Non-pigmented ciliary epithelial cell (primary cell): Measurements from ENCODE around the gene EHD2.
A peak's percentile ranks its signal among the peaks of the same experiment; 100 is the strongest.
"Not testable (repeated sequence)": the region's sequence is repeated elsewhere in the genome, so short reads cannot be mapped to it uniquely, and the experiment has no call there.

Experiments used
- DNase-seq: peaks from one replicate; pipeline ENCODE4 v3.0.0-alpha.2; 2010; ENCODE audit warnings: low read depth

Gene EHD2

DNA sequence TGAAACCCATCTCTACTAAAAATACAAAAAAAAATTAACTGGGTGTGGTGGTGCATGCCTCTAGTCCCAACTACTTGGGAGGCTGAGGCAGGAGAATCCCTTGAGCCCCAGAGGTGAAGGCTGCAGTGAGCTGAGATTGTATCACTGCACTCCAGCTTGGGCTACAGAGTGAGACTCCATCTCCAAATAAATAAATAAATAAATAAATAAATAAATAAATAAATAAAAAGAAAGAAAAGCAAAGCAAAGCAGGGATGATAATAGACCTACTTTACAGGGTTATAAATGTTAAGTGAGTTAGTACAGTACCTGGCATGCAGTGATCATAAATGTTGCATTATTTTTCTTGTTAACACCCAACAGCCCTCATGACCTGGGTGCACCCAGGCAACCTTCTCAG, 1.6 kb downstream of the EHD2 start:
- not testable (repeated sequence) for DNase-seq

DNA sequence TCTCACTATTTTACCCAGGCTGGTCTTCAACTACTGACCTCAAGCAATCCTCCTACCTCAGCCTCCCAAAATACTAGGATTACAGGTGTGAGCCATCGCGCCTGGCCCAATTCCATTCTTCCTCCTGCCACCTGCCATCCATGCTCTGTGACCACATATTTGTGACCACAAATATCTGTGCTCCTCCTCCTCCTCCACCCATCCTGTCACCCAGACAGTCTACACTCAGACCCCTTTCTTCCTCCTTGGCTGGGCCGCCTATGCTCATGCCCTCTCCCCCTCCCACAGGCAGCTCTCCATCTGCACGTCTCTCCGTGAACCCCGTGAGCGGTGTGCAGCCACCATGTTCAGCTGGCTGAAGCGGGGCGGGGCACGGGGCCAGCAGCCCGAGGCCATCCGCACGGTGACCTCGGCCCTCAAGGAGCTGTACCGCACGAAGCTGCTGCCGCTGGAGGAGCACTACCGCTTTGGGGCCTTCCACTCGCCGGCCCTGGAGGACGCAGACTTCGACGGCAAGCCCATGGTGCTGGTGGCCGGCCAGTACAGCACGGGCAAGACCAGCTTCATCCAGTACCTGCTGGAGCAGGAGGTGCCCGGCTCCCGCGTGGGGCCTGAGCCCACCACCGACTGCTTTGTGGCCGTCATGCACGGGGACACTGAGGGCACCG, 3.2 kb downstream of the EHD2 start:
- no peak for DNase-seq

DNA sequence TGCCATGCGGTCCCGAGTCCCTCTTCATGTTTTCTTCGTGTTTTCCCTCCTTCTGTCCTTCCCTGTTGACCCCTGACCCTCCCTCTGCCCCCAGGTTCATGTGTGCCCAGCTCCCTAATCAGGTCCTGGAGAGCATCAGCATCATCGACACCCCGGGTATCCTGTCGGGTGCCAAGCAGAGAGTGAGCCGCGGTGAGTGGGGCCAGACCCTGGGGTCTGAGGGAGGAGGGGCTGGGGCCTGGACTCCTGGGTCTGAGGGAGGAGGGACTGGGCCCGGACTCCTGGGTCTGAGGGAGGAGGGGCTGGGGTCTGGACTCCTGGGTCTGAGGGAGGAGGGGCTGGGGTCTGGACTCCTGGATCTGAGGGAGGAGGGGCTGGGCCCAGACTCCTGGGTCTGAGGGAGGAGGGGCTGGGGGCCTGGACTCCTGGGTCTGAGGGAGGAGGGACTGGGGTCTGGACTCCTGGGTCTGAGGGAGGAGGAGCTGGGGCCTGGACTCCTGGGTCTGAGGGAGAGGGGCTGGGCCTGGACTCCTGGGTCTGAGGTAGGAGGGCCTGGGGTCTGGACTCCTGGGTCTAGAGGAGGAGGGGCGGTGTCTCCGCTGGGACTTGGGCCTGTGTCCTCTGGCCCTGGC, 5.3 kb downstream of the EHD2 start:
- not testable (repeated sequence) for DNase-seq

DNA sequence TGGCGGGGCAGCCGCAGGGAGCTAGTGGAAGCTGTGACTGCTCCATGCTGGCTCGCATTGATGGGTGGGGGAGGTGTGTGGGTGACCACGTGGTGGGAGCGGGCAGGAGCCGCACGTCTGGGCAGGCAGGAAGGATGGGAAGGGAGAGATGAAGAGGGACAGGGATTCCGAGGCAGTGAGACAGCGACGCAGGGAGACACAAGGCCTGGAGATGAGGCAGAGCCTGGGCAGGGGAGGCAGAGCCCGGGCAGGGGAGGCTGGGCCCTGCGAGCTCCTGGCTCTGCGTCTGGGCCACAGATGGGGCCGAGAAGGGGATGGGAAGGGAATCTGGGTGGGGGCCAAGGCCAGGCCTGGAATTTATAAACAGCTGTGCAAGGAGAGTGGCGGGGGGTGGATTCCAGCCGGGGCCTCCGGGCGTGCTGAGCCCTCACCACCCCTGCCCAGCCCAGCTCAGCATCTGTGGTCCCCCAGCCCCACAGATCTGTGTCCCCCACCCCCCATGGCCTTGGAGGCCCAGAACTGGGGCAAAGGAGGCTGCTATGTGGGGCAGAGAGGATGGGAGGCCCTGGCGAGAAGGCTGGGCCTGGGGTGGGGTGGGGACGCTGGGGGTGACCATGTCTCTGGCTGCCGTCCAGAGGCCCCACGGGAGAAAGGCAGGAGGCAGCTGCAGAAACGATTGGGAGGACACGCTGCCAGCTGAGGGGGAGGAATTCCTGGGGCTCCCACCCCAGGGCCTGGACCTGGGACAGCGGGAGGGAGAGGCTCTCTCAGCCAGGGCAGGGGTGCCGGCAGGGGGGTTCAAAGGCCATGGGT, 6.0 kb downstream of the EHD2 start:
- peak; percentile 76 for DNase-seq

DNA sequence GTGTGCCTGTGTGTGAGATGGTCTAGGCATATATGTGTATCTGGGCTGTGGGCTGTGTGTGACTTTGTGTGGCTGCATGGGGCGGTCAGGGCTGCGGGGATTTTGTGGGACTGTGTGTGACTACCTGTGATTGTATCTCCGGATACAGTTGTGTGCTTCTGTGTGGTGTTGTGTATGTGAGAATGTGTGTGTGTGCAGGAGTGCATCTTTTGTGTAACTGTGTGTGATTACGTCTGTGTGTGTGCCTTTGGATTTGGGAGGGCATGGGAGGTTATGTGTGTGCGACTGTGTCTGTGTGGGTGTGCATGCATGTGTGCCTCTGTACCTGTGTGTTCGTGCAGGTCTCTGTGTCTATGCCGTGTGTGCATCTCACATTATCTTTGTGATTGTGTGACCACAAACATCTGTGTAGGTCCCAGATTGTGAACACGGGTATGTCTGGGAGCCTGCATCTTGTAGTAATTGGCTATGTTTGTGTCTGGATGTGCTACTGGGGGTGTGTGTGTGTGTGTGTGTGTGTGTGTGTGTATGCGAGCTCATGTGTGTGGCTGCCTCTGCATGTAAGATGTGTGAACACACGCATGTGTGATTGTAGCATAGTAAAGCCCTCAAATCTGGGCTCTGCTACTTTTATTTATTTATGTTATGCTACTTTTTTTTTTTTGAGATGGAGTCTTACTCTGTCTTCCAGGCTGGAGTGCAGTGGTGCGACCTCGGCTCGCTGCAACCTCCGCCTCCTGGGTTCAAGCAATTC, 7.6 kb downstream of the EHD2 start:
- no peak for DNase-seq

DNA sequence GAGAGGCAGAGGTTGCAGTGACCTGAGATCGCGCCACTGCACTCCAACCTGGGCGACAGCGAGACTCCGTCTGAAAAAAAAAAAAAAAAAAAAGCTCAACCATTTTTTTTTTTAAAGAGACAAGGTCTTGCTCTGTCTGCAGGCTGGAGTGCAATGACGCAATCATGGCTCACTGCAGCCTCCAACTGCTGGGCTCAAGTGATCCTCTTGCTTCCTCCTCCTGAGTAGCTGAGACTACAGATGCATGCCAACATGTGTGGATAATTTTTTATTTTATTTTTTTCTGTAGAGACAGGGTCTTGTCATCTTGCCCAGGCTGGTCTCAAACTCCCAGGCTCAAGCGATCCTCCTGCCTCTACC, 10.3 kb downstream of the EHD2 start:
- DNase-seq: peak; percentile 60

DNA sequence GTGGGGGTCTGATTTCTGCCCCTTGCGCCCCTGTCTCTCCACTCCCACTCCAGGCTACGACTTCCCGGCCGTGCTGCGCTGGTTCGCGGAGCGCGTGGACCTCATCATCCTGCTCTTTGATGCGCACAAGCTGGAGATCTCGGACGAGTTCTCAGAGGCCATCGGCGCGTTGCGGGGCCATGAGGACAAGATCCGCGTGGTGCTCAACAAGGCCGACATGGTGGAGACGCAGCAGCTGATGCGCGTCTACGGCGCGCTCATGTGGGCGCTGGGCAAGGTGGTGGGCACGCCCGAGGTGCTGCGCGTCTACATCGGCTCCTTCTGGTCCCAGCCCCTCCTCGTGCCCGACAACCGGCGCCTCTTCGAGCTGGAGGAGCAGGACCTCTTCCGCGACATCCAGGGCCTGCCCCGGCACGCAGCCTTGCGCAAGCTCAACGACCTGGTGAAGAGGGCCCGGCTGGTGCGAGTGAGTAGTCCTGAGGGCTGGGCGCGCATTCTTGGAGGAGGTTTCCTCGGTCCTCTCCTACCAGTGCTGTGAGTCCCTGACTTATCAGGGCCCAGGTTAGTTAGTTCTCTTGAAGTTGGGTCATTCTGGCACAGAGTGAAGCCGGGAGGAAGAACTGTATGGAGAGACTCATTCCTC, 12.7 kb downstream of the EHD2 start:
- DNase-seq: no peak

DNA sequence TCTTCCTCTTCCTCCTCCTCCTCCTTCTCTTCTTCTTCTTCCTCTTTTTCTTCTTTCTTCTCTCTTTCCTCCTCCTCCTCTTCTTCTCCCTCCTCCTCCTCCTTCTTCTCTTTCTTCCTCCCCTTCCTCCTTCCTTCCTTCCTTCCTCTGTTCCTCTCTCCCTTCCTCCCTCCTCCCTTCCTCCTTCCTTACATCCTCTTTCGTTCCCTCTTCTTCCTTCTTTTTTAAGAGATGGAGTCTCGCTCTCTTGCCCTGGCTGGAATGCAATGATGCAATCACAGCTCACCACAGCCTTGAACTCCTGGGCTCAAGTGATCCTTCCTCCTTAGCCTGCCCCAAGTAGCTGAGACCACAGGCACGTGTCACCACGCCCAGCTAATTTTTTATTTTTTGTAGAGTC, 13.2 kb downstream of the EHD2 start:
- DNase-seq: no peak

DNA sequence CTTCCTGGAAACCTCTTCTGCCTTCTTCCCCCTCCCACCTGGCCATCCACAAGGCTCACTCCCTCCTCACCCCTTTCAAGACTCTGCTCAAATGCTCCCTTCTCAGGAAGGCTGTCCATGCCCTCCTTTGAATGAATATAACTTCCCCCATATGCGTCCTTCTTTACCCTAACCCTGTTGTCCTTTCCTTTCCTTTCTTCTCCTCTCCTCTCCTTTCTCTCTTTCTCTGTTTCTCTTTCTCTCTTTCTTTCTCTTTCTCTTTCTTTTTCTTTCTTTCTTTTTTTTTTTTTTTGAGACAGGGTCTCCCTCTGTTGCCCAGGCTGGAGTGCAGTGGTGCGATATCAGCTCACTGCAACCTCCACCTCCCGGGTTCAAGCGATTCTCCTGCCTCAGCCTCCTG, 15.1 kb downstream of the EHD2 start:
- DNase-seq: not testable (repeated sequence)

DNA sequence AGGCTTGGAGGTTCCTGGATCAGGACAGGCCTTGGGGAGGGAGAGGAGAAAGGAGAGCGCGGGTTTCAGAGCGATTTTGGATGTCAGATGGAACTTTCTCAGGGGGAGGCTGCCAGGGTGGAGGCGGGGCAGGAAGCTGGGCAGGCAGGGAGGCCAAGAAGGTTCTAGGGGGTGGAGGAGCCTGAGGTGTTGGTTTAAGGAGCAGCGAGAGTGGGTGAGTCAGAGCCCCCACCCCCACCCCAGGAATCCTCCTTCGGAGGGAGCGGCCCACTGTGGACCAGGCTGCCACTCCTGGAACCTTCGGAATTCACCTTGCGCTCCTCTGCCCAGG, 16.2 kb downstream of the EHD2 start:
- DNase-seq: peak; percentile 49

DNA sequence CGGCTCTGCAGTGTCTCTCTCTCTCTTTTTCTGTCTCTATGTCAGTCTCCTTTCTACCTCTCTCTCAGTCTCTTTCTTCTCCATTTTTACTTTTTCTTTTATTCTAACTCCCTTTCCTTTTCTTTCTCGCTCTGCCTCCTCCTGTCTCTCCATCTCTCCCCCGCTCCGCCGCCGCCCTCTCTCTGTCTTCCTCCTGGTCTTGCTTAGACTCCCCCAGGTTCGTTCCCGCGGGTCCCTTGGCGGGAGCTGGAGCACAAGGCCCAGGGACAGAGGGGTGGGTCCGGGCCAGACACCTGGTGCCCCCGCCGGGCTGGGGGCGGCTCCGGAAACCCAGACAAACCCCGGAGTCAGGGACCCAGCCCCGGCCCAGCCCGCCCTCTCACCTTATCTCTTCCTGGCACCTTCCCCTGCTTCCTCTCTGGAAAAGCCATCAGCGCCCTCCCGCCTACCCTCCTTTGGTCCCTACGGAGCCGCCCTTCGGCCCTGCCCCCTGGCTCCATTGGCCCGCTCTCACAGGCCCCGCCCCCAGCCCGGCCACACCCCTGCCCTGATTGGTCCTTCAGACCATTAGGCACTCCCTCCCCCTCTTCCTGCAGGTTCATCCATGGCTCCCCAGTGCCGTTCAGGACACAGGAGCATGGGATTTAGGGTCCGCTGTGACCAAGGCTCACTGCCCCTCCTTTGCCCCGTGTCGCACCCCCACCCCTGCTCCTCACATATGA, 16.7 kb downstream of the EHD2 start:
- no peak for DNase-seq

DNA sequence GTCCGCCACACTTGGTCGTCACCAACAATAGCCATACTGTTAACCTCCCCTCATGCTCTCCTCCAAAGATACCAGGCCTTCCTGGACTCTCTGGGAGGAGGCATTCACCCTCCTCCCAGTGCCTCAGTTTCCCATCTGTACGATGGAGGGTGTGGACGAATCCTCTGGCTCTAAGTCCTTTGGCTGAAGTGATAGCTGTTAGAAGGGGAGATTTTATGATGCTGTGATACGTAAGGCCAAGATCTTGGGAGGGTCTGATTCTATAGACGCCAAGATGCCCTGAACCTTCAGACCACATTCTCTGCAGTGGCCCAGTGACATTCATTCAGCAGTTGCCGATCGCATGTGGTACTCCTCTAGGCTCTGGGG, 17.3 kb downstream of the EHD2 start:
- no peak for DNase-seq

DNA sequence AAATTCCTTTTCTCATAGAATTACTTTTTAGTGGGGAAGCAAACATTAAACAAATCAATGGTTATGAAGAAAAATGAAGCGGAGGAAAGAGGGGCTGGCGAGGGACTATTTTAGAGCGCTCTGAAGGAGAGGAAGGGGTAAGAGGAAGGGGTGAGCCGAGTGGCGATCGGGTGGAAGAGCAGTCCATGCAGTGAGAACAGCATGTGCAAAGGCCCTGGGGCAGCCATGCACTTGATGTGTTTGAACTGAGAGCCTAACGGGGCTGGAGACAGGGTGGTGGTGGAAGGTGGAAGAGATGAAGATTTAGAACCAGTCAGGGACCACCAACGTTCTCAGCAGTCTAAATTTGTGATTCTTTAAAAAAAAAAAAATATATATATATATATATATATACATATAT, 17.7 kb downstream of the EHD2 start:
- no peak for DNase-seq

DNA sequence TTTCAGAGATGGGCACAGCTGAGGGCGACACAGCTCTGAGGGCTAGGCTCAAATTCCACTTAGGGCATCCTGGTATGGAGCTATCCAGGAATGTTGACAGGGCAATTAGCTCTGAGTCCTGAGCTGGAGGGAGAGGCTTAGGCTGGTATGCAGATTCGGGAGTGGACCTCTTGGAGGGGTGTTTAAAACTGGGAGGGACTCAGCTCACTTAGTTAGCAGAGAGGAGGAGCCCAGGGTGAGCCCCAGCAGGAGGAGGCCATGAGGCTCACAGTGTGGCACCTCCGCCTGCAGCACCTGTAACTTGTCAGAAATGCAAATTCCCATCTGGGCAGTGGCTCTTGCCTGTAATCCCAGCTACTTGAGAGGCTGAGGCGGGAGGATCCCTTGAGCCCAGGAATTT, 21.9 kb downstream of the EHD2 start:
- DNase-seq: no peak

DNA sequence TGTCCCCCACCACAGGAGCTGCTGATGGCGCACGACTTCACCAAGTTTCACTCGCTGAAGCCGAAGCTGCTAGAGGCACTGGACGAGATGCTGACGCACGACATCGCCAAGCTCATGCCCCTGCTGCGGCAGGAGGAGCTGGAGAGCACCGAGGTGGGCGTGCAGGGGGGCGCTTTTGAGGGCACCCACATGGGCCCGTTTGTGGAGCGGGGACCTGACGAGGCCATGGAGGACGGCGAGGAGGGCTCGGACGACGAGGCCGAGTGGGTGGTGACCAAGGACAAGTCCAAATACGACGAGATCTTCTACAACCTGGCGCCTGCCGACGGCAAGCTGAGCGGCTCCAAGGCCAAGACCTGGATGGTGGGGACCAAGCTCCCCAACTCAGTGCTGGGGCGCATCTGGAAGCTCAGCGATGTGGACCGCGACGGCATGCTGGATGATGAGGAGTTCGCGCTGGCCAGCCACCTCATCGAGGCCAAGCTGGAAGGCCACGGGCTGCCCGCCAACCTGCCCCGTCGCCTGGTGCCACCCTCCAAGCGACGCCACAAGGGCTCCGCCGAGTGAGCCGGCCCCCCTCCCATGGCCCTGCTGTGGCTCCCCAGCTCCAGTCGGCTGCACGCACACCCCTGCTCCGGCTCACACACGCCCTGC, 27.8 kb downstream of the EHD2 start:
- no peak for DNase-seq

DNA sequence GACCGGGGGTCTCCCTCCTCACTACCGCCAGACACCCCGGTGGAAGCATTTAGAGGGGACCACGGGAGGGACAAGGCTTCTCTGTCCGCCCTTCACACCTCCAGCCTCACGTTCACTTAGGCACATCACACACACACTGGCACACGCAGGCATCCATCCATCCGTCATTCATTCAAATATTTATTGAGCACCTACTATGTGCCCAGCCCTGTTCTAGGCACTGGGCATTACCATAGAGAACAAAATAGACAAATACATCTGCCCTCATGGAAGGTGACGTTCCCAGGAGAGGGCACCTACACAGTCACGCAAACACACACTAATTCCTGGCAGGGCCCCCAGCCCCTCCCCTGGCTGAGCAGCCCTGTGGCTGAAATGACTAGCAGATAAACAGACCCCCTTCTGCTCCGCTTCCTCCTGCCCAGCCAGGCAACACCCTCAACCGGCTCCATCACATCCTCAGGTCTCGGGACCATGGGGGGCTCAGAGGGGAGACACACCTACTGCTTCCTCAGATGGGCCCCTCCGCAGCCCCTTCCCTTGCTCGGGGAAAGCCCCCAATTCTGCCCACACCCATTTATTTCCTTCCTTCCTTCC, 28.4 kb downstream of the EHD2 start:
- DNase-seq: no peak

DNA sequence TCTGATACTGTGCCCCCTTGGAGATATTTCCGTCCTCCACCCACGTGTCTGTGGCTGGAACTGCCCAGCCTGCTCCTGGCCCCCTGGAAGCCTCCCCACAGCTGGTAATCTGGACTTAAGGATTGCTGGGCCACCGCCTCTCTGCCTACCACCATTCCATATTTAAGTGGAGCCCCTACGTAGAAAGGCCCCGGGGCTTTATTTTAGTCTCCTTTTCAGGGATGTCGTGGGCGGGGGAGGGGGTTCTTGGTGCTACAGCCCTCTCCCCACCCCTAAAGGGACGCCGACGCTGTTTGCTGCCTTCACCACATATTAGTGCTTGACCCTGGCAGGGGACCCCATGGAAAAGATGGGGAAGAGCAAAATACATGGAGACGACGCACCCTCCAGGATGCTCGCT, 29.4 kb downstream of the EHD2 start:
- DNase-seq: no peak

DNA sequence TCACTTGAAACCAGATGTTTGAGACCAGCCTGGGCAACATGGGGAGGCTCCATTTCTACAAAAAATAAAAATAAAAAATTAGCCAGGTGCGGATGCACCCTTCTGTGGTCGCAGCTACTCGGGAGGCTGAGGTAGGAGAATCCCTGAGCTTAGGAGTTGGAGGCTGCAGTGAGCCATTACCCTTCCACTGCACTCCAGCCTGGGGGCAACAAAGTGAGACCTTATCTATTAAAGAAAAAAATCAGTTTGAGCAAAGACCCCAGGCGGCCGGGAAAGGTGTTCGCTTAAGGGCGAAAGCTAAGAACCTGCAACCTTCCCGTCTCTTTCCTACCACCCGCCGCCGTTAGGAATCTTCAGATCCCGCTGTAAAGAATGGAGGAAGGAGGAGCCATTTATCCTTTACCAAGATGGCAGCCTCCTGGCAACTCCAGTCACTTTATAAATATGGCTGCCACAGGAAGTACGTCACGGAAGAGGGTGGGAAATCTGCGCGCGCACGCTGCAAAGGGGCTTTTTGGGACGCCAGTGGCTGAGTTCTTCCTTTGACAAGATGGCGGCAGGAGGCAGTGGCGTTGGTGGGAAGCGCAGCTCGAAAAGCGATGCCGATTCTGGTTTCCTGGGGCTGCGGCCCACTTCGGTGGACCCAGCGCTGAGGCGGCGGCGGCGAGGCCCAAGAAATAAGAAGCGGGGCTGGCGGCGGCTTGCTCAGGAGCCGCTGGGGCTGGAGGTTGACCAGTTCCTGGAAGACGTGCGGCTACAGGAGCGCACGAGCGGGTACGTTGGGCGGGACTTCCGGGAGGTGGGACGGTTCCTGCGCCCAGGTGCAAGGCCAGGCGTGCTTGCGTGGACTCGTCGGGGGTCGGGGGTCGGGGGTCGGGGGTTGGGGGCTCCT, 32.0 kb downstream of the EHD2 start, which contains the start of gene NOP53:
Gene NOP53, plus strand, starts transcription at position 537 of the 892 bp plus-strand sequence. Its CDS starts 14 bp downstream, at position 551.
- peak; percentile 85 for DNase-seq

DNA sequence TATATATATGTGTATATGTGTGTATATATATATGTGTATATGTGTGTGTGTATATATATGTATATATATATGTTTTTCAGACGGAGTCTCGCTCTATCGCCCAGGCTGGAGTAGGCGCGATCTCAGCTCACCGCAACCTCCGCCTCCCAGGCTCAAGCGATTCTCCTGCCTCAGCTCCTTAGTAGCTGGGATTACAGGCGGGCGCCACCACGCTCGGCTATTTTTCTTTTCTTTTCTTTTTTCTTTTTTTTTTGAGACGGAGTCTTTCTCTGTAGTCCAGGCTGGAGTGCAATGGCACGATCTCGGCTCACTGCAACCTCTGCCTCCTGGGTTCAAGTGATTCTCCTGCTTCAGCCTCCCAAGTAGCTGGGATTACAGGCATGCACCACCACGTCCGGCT, 32.9 kb downstream of the EHD2 start:
- not testable (repeated sequence) for DNase-seq

DNA sequence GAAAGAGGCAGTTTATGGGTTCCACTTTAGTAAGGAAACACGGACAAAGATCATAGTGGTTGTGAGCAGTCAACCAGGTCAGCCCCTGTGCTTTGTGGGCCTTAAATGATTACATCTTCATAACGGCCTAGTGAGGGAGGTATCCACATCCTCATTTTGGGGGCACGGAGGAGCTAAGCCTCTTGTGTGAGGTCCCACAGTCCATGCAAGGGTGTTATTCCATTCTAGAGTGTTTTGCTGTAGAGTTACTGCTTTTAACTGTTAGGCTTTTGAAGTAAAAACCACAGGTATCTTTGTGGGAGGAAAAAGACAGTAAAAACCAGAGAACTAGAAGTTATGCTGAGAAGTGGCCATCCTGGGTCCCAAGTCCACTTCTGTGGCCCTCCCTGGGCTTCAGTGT, 36.1 kb downstream of the EHD2 start:
- DNase-seq: no peak
